Camera-type eye (tissue), 1 donor: ENCODE measurements around the gene PCDHGA9. TPM values are rescaled to one million over a fixed set of nuclear protein-coding genes. Genes with fewer than 3 reads are reported as not detected.

Experiments used
- total RNA-seq: library from RNA; depleted of rRNA; stranded (reverse); fragments of >200 nt; gene quantifications from one replicate; pipeline ENCODE4 v1.2.3, GENCODE V29; 2014

PCDHGA9 gene
- total RNA-seq = 21.7 TPM

DNA sequence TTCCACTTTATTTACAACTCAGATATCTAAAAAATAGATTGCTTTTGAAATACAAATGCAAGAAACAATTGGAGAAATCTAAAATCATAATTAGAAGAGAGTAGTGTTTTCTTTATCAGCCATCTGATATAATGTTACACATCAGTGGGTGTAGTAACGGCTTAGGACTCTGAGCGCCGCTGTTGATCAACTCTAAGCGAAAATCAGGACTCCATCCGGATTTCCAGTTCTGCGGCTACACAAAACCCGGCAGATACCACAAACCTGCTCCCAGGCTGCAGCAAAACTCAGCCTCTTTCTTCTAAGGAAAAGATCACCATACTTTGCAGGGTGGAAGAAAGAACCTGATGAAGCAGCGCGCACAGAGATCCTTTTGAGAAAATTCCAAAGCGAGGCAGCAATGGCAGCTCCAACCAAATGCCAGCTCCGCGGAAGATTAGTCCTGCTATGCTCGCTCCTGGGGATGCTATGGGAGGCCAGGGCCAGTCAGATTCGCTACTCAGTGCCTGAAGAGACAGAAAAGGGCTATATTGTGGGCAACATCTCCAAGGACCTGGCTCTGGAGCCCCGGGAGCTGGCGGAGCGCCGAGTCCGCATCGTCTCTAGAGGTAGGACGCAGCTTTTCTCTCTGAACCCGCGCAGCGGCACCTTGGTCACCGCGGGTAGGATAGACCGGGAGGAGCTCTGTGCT lies at the start of gene PCDHGA9:
PCDHGA9 (plus strand) TSS at position 226 of the 691 bp plus-strand sequence; CDS start at position 401, 175 bp downstream.

DNA sequence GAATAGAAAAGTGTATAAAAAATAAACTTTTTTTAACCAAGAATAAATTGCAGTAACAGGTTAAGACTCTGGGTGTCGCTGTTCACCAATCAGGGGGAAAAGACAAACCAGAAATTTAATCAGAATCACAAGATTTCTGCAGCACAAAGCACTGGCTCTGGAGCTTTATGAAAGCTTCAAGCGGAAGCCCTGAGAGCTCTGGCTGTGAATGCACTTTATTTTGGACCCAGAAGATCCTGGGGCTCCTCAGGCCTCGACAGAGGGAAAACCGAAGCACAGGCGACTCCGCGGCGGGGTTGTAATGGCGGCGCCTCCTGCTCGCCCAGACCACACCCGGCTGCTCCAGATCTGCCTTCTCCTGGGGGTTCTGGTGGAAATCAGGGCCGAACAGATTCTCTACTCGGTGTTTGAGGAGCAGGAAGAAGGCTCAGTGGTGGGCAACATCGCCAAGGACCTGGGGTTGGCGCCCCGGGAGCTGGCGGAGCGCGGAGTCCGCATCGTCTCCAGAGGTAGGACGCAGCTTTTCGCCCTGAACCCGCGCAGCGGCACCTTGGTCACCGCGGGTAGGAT lies 47.6 kb upstream of the PCDHGA9 start, which contains the start of gene PCDHGA4:
PCDHGA4 (plus strand) TSS at position 122 of the 570 bp plus-strand sequence; CDS start at position 209, 87 bp downstream.

DNA sequence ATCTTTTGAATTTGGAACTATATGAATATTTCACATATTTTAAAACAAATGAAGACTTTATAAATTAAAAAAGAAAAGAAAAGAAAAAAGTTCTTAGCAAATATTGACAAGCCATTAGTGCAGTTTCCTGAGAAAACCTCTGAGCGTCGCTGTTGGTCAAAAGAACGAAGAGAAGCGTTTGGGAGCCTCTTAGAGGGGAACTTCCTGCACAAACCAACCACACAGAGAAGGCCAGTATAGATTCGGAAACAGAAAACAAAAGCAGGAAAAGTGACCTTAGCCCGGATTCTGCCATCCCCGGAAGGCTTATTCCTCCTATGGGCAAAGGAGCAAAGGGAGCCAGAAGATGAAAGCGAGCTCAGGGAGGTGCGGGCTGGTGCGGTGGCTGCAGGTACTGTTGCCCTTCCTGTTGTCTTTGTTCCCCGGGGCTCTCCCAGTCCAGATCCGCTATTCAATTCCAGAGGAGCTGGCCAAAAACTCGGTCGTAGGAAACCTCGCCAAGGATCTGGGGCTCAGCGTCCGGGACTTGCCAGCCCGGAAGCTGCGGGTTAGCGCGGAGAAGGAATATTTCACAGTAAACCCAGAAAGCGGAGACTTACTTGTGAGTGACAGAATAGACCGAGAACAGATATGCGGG lies 42.7 kb upstream of the PCDHGA9 start, which contains the start of gene PCDHGB2:
PCDHGB2 (plus strand) TSS at position 205 of the 637 bp plus-strand sequence; CDS start at position 347, 142 bp downstream.

DNA sequence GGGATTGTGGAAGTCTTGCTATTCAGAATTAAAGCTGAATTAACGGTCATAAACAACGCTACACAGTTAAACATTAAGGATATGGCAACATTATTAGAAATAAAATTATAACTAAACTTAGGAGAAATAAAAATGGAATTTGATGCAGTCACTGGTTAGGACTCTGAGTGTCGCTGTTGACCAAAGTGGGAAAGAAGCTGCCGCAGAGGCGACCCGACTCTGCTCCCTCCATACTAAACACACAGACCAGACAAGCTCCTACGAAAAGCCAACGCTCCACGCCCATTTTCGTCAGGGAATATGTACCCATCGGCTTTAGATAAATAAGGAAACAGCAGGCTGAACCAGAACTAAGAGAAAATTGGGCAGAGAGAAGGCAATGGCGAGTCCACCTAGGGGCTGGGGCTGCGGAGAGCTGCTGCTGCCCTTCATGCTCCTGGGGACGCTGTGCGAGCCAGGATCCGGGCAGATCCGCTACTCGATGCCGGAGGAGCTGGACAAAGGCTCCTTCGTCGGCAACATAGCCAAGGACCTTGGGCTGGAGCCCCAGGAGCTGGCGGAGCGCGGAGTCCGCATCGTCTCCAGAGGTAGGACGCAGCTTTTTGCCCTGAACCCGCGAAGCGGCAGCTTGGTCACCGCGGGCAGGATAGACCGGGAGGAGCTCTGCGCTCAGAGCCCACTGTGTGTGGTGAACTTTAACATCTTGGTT lies 38.5 kb upstream of the PCDHGA9 start, which contains the start of gene PCDHGA5:
PCDHGA5 (plus strand) TSS at position 211 of the 709 bp plus-strand sequence; CDS start at position 380, 169 bp downstream.

DNA sequence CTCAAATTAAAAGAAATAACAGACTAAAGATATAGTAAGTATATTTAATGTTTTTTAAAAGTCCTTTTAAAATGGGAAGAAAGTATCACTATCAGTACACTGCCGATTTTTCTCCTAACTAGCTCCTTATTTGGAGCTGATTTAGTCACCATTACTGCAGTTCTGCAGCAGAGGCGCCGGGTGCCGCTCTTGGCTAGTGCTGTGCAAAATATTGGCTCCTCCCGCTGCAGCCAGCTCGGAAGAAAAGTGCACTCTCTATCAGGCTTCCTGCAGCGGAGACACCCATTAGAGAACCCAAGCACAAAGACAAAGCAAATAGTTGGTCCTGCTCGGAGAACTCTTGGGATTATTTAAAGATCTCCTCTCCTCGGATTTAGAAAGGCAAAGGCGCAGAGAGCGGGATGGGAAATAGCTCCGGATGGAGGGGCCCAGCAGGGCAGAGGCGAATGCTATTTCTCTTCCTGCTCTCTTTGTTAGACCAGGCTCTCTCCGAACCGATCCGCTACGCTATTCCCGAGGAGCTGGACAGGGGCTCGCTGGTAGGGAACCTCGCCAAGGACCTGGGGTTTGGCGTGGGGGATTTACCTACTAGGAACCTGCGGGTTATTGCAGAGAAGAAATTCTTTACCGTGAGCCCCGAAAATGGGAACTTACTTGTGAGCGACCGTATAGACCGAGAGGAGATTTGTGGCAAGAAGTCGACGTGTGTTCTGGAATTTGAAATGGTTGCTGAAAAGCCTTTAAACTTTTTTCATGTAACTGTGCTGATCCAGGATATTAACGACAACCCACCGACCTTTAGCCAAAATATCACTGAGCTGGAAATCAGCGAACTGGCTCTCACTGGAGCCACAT lies 32.4 kb upstream of the PCDHGA9 start, which contains the start of gene PCDHGB3:
PCDHGB3 (plus strand) TSS at position 249 of the 855 bp plus-strand sequence; CDS start at position 402, 153 bp downstream.

DNA sequence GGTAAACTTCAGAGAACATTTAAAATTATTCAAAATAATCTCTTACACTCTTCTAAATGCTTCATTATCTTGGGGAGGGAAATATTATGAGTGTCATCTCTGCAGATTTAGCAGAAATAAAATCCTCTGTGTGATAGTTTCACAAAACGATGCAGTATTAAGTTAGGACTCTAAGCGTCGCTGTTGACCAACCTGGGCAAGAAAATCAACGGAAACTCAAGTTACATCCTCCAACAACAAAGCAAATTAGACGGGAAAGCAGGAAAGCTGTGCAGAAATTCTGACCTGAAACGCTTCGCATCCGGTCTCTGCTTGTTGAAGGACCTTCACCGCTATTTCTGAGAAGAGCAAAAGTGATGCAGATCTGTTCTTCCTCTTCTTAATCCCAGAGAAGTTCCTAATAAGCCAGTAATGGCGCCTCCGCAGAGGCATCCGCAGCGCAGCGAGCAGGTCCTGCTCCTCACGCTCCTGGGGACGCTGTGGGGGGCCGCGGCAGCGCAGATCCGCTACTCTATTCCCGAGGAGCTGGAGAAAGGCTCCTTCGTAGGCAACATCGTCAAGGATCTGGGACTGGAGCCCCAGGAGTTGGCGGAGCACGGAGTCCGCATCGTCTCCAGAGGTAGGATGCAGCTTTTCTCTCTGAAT lies 28.8 kb upstream of the PCDHGA9 start, which contains the start of gene PCDHGA6:
PCDHGA6 (plus strand) TSS at position 219 of the 645 bp plus-strand sequence; CDS start at position 412, 193 bp downstream.

DNA sequence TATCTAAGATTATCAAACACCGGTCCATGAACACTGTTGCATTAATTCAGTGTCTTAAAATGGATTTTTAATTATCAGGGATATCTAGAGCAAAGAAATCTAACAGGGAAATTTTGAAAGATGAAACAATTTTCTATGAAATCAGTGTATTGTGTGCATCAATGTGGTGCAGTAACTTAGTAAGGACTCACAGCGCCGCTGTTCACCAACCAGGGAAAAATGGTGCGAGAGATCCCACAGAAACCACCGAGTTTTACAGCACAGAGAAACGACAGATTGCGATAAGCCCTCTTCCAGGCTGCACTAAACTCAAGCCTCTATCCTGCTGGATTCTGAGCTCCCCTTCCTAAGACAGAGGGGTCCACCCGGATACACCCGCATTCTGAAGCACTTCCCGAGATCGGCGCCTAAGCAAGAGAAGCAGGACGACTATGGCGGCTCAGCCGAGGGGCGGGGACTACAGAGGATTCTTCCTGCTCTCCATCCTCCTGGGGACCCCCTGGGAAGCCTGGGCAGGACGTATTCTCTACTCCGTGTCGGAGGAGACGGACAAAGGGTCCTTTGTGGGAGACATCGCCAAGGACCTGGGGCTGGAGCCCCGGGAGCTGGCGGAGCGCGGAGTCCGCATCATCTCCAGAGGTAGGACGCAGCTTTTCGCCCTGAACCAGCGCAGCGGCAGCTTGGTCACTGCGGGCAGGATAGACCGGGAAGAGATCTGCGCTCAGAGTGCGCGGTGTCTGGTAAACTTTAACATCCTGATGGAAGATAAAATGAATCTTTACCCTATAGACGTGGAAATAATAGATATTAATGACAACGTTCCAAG lies 19.9 kb upstream of the PCDHGA9 start, which contains the start of gene PCDHGA7:
PCDHGA7 (plus strand) TSS at position 274 of the 826 bp plus-strand sequence; CDS start at position 432, 158 bp downstream.

DNA sequence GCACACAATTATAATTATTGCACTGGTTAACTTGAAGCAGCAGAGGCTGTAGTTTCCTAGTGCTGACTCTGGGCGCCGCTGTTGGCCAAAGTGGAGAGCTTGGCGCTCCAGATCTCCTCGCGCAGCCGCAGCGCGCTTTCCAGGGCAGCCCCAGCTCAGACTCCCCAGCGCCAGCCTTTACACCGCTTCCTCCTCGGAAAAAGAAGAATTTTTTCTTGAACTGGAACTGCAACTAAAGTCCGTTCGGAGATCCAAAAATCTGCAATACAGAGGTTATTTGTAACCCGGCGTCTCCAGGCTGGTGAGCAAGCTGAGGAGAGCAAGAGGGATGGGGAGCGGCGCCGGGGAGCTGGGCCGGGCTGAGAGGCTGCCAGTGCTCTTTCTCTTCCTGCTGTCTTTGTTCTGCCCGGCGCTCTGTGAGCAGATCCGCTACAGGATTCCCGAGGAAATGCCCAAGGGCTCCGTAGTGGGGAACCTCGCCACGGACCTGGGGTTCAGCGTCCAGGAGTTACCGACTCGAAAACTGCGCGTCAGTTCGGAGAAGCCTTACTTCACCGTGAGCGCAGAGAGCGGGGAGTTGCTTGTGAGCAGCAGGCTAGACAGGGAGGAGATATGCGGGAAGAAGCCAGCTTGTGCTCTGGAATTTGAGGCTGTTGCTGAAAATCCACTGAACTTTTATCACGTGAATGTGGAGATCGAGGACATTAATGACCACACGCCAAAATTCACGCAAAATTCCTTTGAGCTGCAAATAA lies 14.8 kb upstream of the PCDHGA9 start, which contains the start of gene PCDHGB4:
PCDHGB4 (plus strand) TSS at position 142 of the 755 bp plus-strand sequence; CDS start at position 329, 187 bp downstream.

DNA sequence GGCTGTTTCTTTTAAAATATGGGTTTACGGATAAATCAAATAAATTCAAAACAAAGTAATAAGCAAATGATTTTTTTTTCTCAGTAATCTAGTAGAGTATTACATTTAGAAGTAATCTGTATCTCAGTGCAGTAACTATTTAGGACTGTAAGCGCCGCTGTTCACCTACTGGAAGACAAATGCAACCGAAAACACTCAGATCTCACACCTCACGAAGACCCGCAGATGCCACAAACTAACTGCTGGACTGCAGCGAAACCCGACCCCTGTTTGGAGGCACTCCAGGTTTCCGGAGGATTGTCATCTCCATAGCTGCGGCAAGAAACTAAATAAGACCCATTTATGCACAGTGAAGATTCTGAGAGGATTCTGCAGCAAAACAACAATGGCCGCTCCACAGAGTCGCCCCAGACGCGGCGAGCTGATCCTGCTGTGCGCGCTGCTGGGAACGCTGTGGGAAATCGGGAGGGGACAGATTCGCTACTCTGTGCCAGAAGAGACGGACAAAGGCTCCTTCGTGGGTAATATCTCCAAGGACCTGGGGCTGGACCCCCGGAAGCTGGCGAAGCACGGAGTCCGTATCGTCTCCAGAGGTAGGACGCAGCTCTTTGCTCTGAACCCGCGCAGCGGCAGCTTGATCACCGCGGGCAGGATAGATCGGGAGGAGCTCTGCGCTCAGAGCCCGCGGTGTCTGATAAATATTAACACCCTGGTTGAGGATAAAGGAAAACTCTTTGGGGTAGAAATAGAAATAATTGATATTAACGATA lies 10.0 kb upstream of the PCDHGA9 start, which contains the start of gene PCDHGA8:
PCDHGA8 (plus strand) TSS at position 205 of the 770 bp plus-strand sequence; CDS start at position 386, 181 bp downstream.

DNA sequence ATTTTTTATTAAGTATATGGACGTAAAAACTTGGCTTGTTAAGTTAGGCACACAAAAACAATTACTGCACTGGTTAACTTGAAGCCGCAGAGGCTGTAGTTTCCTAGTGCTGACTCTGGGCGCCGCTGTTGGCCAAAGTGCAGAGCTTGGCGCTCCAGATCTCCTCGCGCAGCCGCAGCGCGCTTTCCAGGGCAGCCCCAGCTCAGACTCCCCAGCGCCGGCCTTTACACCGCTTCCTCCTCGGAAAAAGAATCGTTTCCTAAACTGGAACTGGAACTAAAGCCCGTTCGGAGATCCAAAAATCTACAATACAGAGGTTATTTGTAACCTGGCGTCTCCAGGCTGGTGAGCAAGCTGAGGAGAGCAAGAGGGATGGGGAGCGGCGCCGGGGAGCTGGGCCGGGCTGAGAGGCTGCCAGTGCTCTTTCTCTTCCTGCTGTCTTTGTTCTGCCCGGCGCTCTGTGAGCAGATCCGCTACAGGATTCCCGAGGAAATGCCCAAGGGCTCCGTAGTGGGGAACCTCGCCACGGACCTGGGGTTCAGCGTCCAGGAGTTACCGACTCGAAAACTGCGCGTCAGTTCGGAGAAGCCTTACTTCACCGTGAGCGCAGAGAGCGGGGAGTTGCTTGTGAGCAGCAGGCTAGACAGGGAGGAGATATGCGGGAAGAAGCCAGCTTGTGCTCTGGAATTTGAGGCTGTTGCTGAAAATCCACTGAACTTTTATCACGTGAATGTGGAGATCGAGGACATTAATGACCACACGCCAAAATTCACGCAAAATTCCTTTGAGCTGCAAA lies 4.6 kb upstream of the PCDHGA9 start, which contains the start of gene PCDHGB5:
PCDHGB5 (plus strand) TSS at position 192 of the 796 bp plus-strand sequence; CDS start at position 373, 181 bp downstream.

DNA sequence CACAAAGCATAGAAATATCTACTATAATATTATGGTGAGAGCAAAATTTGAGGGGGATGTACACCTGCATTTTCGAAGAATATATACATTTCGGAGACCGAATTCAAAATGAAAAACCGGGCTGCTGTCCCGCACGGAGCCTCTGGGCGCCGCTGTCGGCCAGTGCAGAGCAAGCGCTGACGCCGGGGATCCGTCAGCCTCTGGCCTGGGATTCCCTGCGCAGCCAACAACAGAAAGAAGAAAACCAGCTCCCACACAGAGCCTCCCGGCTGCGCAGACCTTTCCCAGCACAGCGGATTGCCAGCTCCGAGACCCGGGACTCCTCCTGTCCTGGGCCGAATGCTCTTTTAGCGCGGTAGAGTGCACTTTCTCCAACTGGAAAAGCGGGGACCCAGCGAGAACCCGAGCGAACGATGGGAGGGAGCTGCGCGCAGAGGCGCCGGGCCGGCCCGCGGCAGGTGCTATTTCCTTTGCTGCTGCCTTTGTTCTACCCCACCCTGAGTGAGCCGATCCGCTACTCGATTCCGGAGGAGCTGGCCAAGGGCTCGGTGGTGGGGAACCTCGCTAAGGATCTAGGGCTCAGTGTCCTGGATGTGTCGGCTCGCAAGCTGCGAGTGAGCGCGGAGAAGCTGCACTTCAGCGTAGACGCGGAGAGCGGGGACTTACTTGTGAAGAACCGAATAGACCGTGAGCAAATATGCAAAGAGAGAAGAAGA lies 5.4 kb downstream of the PCDHGA9 start, which contains the start of gene PCDHGB6:
PCDHGB6 (plus strand) TSS at position 232 of the 716 bp plus-strand sequence; CDS start at position 414, 182 bp downstream.

DNA sequence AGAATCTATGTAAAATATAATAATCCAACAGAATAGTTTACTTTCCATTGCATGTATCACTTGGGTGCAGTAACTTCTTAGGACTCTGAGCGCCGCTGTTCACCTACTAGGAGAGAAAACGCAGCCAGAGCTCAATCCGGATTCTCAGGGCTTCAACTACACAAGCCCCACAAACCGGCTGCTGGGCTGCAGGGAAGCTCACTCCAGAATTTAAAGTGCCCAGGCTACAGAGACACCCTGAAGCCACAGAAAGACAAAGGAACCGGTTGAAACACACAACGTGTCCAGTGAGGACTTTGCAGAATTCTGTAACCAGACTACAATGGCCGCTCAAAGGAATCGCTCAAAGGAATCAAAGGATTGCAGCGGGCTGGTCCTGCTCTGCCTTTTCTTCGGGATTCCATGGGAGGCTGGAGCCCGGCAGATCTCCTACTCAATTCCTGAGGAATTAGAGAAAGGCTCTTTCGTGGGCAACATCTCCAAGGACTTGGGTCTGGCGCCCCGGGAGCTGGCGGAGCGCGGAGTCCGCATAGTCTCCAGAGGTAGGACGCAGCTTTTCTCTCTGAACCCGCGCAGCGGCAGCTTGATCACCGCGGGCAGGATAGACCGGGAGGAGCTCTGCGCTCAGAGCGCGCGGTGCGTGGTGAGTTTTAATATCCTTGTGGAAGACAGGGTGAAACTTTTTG lies 10.4 kb downstream of the PCDHGA9 start, which contains the start of gene PCDHGA10:
PCDHGA10 (plus strand) TSS at position 134 of the 686 bp plus-strand sequence; CDS start at position 323, 189 bp downstream.

DNA sequence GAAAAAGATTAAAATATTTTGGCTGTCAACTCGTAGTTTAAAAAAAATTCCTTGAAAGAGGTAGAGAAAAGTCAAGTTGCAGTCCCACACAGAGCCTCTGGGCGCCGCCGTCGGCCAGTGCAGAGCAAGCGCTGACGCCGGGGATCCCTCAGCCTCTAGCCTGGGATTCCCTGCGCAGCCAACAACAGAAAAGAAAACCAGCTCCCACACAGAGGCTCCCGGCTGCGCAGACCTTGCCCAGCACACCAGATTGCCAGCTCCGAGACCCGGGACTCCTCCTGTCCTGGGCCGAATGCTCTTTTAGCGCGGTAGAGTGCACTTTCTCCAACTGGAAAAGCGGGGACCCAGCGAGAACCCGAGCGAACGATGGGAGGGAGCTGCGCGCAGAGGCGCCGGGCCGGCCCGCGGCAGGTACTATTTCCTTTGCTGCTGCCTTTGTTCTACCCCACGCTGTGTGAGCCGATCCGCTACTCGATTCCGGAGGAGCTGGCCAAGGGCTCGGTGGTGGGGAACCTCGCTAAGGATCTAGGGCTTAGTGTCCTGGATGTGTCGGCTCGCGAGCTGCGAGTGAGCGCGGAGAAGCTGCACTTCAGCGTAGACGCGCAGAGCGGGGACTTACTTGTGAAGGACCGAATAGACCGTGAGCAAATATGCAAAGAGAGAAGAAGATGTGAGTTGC lies 15.1 kb downstream of the PCDHGA9 start, which contains the start of gene PCDHGB7:
PCDHGB7 (plus strand) TSS at position 184 of the 679 bp plus-strand sequence; CDS start at position 367, 183 bp downstream.

DNA sequence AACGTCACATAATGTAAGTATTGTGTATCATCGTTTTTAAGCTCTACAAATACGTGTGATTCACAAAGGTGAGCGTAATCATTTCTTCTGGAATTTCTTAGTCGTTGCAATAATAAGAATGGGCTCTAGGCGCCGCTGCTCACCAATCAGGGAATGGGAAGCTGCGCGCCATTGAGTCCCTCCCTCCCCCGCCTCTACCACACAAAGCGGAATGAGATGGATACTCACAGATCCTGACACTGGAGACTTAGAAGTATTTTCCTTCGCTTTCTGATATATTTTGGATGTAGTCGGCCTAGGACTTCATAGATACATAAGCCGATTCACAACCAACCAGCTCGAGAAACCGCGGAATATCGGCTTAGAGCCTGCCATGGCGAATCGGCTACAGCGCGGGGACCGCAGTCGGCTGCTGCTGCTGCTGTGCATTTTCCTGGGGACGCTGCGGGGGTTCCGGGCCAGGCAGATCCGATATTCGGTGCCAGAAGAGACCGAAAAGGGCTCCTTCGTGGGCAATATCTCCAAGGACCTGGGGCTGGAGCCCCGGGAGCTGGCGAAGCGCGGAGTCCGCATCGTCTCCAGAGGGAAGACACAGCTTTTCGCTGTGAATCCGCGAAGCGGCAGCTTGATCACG lies 18.4 kb downstream of the PCDHGA9 start, which contains the start of gene PCDHGA11:
PCDHGA11 (plus strand) TSS at position 197 of the 634 bp plus-strand sequence; CDS start at position 374, 177 bp downstream.

